ENCODE measurements around the gene APBB2.

Gene APBB2

GRCh38 chr4:41189666-41190065, 24.7 kb downstream of the APBB2 start:
- no peak overlapping the region for H3K27ac Mint-ChIP-seq
- ATAC-seq (no peak), DNase-seq (no peak)
- no peaks in the 10 kb centered on the region for H3K36me3 Mint-ChIP-seq (ENCODE audit: low read depth)
- H3K27me3 Mint-ChIP-seq = peaks cover 7% of the 10 kb centered on the region
- H3K4me3 Mint-ChIP-seq = no peak overlapping the region
- H3K9me3 Mint-ChIP-seq = no peaks in the 10 kb centered on the region
- H3K4me1 Mint-ChIP-seq = no peaks in the 10 kb centered on the region

- DNase-seq (no peak), ATAC-seq (no peak)
- no peaks in the 10 kb centered on the region for H3K4me1 Mint-ChIP-seq
- peaks cover 7% of the 10 kb centered on the region for H3K27me3 Mint-ChIP-seq
- no peak overlapping the region for H3K4me3 Mint-ChIP-seq
- H3K9me3 Mint-ChIP-seq = no peaks in the 10 kb centered on the region
- no peaks in the 10 kb centered on the region for H3K36me3 Mint-ChIP-seq (ENCODE audit: low read depth)
- H3K27ac Mint-ChIP-seq = no peak overlapping the region
Measured at GRCh38 chr4:41189076-41189475, 25.3 kb downstream of the APBB2 start.

- H3K9me3 Mint-ChIP-seq = peaks cover 7% of the 10 kb centered on the region
- H3K27me3 Mint-ChIP-seq = no peaks in the 10 kb centered on the region
- no peaks in the 10 kb centered on the region for H3K36me3 Mint-ChIP-seq (ENCODE audit: low read depth)
- DNase-seq (no peak), ATAC-seq (no peak)
- H3K27ac Mint-ChIP-seq = no peak overlapping the region
- no peaks in the 10 kb centered on the region for H3K4me1 Mint-ChIP-seq
- no peak overlapping the region for H3K4me3 Mint-ChIP-seq
Measured at GRCh38 chr4:41185614-41186592, 28.4 kb downstream of the APBB2 start.

- H3K27me3 Mint-ChIP-seq = no peaks in the 10 kb centered on the region
- DNase-seq (no peak), ATAC-seq (no peak)
- H3K9me3 Mint-ChIP-seq = peaks cover 7% of the 10 kb centered on the region
- no peak overlapping the region for H3K4me3 Mint-ChIP-seq
- no peaks in the 10 kb centered on the region for H3K36me3 Mint-ChIP-seq (ENCODE audit: low read depth)
- no peak overlapping the region for H3K27ac Mint-ChIP-seq
- H3K4me1 Mint-ChIP-seq = no peaks in the 10 kb centered on the region
Measured at GRCh38 chr4:41184009-41184408, 30.3 kb downstream of the APBB2 start.

- H3K36me3 Mint-ChIP-seq (ENCODE audit: low read depth) = no peaks in the 10 kb centered on the region
Measured at GRCh38 chr4:41183021-41183553, 31.3 kb downstream of the APBB2 start.

GRCh38 chr4:41181037-41181436, 33.3 kb downstream of the APBB2 start:
- Mint-ChIP-seq H3K27me3 (no peaks in the 10 kb centered on the region), H3K27ac (no peak overlapping the region), H3K4me1 (no peaks in the 10 kb centered on the region), H3K36me3 (ENCODE audit: low read depth) (no peaks in the 10 kb centered on the region), H3K9me3 (peaks cover 7% of the 10 kb centered on the region), H3K4me3 (no peak overlapping the region)
- ATAC-seq (no peak), DNase-seq (no peak)

More at GRCh38 chr4:41183021-41183553, 31.3 kb downstream of the APBB2 start:
- Mint-ChIP-seq H3K9me3 (peaks cover 7% of the 10 kb centered on the region), H3K4me3 (no peak overlapping the region), H3K27ac (no peak overlapping the region), H3K27me3 (no peaks in the 10 kb centered on the region), H3K4me1 (no peaks in the 10 kb centered on the region)
- ATAC-seq (no peak), DNase-seq (no peak)

GRCh38 chr4:41179498-41180195, 34.7 kb downstream of the APBB2 start:
- H3K9me3 Mint-ChIP-seq = peaks cover 7% of the 10 kb centered on the region
- H3K4me1 Mint-ChIP-seq = no peaks in the 10 kb centered on the region
- H3K36me3 Mint-ChIP-seq (ENCODE audit: low read depth) = no peaks in the 10 kb centered on the region
- H3K27ac Mint-ChIP-seq = no peak overlapping the region
- H3K27me3 Mint-ChIP-seq = no peaks in the 10 kb centered on the region
- no peak overlapping the region for H3K4me3 Mint-ChIP-seq
- ATAC-seq = no peak
- DNase-seq = no peak

- Mint-ChIP-seq H3K4me3 (no peak overlapping the region), H3K36me3 (ENCODE audit: low read depth) (no peaks in the 10 kb centered on the region)
Measured at GRCh38 chr4:41178372-41179370, 35.7 kb downstream of the APBB2 start.

GRCh38 chr4:41177016-41177415, 37.3 kb downstream of the APBB2 start:
- no peak overlapping the region for H3K4me3 Mint-ChIP-seq
- H3K27me3 Mint-ChIP-seq = peaks cover 2% of the 10 kb centered on the region
- no peak overlapping the region for H3K27ac Mint-ChIP-seq
- peaks cover 6% of the 10 kb centered on the region for H3K9me3 Mint-ChIP-seq
- H3K4me1 Mint-ChIP-seq = no peaks in the 10 kb centered on the region
- DNase-seq (no peak), ATAC-seq (no peak)
- no peaks in the 10 kb centered on the region for H3K36me3 Mint-ChIP-seq (ENCODE audit: low read depth)

More at GRCh38 chr4:41178372-41179370, 35.7 kb downstream of the APBB2 start:
- Mint-ChIP-seq H3K9me3 (peaks cover 7% of the 10 kb centered on the region), H3K27me3 (no peaks in the 10 kb centered on the region), H3K27ac (no peak overlapping the region), H3K4me1 (no peaks in the 10 kb centered on the region)
- DNase-seq (no peak), ATAC-seq (no peak)

GRCh38 chr4:41176340-41176739, 38.0 kb downstream of the APBB2 start:
- Mint-ChIP-seq H3K4me3 (no peak overlapping the region), H3K27ac (no peak overlapping the region), H3K27me3 (peaks cover 2% of the 10 kb centered on the region), H3K36me3 (ENCODE audit: low read depth) (no peaks in the 10 kb centered on the region), H3K9me3 (peaks cover 5% of the 10 kb centered on the region), H3K4me1 (no peaks in the 10 kb centered on the region)
- DNase-seq (no peak), ATAC-seq (no peak)

- Mint-ChIP-seq H3K27me3 (peaks cover 2% of the 10 kb centered on the region), H3K4me1 (no peaks in the 10 kb centered on the region), H3K4me3 (no peak overlapping the region), H3K9me3 (peaks cover 5% of the 10 kb centered on the region), H3K36me3 (ENCODE audit: low read depth) (no peaks in the 10 kb centered on the region), H3K27ac (no peak overlapping the region)
- no peak for DNase-seq
- ATAC-seq = no peak
Measured at GRCh38 chr4:41175794-41176193, 38.5 kb downstream of the APBB2 start.

GRCh38 chr4:41174444-41174843, 39.9 kb downstream of the APBB2 start:
- no peaks in the 10 kb centered on the region for H3K4me1 Mint-ChIP-seq
- no peaks in the 10 kb centered on the region for H3K36me3 Mint-ChIP-seq (ENCODE audit: low read depth)
- H3K9me3 Mint-ChIP-seq = peaks cover 5% of the 10 kb centered on the region
- no peak overlapping the region for H3K27ac Mint-ChIP-seq
- H3K27me3 Mint-ChIP-seq = peaks cover 2% of the 10 kb centered on the region
- DNase-seq (no peak), ATAC-seq (no peak)
- H3K4me3 Mint-ChIP-seq = no peak overlapping the region

- Mint-ChIP-seq H3K27me3 (peaks cover 2% of the 10 kb centered on the region), H3K4me1 (no peaks in the 10 kb centered on the region), H3K36me3 (ENCODE audit: low read depth) (no peaks in the 10 kb centered on the region), H3K27ac (no peak overlapping the region), H3K4me3 (no peak overlapping the region), H3K9me3 (peaks cover 5% of the 10 kb centered on the region)
- ATAC-seq (no peak), DNase-seq (no peak)
Measured at GRCh38 chr4:41172786-41173185, 41.6 kb downstream of the APBB2 start.

- Mint-ChIP-seq H3K4me3 (no peak overlapping the region), H3K4me1 (no peaks in the 10 kb centered on the region)
Measured at GRCh38 chr4:41169256-41169800, 45.0 kb downstream of the APBB2 start.

More at GRCh38 chr4:41169256-41169800, 45.0 kb downstream of the APBB2 start:
- no peaks in the 10 kb centered on the region for H3K36me3 Mint-ChIP-seq (ENCODE audit: low read depth)
- peaks cover 2% of the 10 kb centered on the region for H3K27me3 Mint-ChIP-seq
- ATAC-seq = no peak
- no peak for DNase-seq
- H3K9me3 Mint-ChIP-seq = peaks cover 5% of the 10 kb centered on the region
- no peak overlapping the region for H3K27ac Mint-ChIP-seq

Data from activated naive CD8-positive, alpha-beta T cell treated with anti-CD3 and anti-CD28 coated beads, Interleukin-2, amount 50 U/mL, for 24 hours (primary cell).